Motor neuron (in vitro differentiated cells): ENCODE data around the gene METTL26. TPM values are rescaled to one million over a fixed set of nuclear protein-coding genes. Genes with fewer than 3 reads are reported as not detected.

Source experiments
- ATAC-seq, 8 experiments: fragments of 200-7000 bp; cut with Tn5 transposase; replicated peaks in 6 of 8; 2 replicates each; pipeline ENCODE4 v1.8.0; 2021; ENCODE audit warnings: mild to moderate bottlenecking in 8 of 8, moderate library complexity in 8 of 8
- H3K27ac ChIP-seq, 2 donors: fragments of 250-450 bp; sonication (Bioruptor Pico); 2 replicates each; pipeline ENCODE4 v1.9.0; 2021; ENCODE audit warnings: antibody characterized with exemption in 2 of 2, mild to moderate bottlenecking in 2 of 2, moderate library complexity in 1 of 2
- H3K4me1 ChIP-seq, 2 donors: fragments of 250-450 bp; sonication (Bioruptor Pico); replicated peaks in 1 of 2; 2 replicates each; pipeline ENCODE4 v1.6.1; 2021; ENCODE audit warnings: antibody characterized with exemption in 2 of 2, mild to moderate bottlenecking in 2 of 2, moderate library complexity in 1 of 2
- H3K4me3 ChIP-seq, 5 donors: fragments of 250-450 bp; sonication (Bioruptor Pico); 2 replicates each; pipeline ENCODE4 v1.9.0; 2021; ENCODE audit warnings: antibody characterized with exemption in 5 of 5, mild to moderate bottlenecking in 5 of 5, moderate library complexity in 4 of 5
- WGBS, 10 experiments: fragments of 450-650 bp; shearing (Covaris generic); methylation state at CpG; one replicate each; pipeline ENCODE4 v1.0.0; 2022; 5-methylcytosine and 5-hydroxymethylcytosine counted together
- in situ Hi-C, 9 experiments: fragments of 400-800 bp; cut with MboI; loops; one replicate each; pipeline ENCODE4 v1.15.0; 2021; ENCODE audit warnings: low sequenced_read_pairs in 9 of 9, low pct_unique_long_range_greater_than_20kb in 2 of 9; ENCODE audit not compliant: unreplicated experiment in 9 of 9
- total RNA-seq, 8 experiments: library from RNA; unstranded; fragments of 300-600 nt; gene quantifications; 2 replicates each; pipeline versions ENCODE4 v1.2.3 to v1.2.4, GENCODE V29; 2022

METTL26 gene
- total RNA-seq, 8 experiments from 2014 or later = 52.5 to 97.9 (median 66.7) TPM

DNA sequence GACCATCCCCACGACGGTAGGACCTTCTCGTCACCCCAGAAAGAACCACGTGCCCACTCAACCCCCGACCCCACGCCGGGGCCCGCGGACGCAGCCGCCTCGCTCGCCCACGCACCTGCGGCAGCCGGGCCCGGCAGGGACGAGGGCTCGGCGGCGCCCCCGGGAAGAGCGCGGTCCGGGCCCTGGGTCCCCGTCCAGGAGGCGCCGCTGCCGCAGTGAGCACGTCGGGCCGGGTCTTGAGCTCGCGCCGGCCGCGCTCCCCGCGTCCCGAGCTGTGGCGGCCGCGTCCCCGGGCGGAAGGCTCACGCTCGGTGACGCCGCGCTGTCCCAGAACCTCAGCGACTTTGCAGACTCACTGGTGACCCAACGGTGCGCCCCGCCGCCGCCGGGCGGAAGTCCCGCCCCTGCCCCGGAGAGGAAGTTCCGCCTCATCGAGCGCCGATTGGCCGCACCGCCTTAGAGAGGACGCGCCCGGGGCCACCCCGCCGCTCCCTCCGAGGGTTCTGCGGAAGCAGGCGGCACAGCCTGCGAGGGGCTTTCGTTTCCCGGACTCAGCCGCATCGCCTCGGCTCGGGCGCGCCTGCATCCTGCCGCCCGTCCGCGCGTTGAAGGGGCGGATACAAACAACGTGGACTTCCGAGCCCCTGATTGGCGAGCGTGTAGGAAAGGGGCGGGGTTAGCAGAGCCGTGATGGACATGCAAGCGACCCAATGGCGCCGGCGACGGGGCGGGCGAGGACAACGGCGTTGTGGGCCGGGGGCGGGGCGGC is 47.0 kb downstream of the METTL26 start:
- Histone ChIP-seq H3K4me1 (peaks cover 15 to 17% of the 10 kb centered on the region in 2 donors), H3K27ac (peak overlapping the region; percentile 99), H3K4me3 (peak overlapping the region; percentile 69 to 96 (median 90))
- in situ Hi-C loops = no loop called here
- peak; percentile 67 to 83 (median 78) for ATAC-seq
- WGBS, 10 experiments = 0 to 3% (median 0%) methylated on average over 5 to 10 of the region's 107 CpGs; no CpG with 5 or more reads in 7 of the 10 experiments

DNA sequence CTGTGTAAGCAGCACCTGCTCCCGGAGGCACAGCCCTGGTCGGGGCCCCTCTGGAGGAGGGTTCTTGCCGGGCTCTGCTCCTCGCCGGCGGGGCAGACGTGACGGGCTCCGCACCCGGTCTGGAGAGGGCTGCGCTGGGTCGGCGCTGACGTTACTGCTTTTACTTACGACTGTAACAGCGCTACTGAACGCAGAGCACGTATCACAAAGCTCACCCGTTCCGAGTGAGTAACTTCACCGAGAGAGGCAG is 47.5 kb downstream of the METTL26 start:
- ATAC-seq = peak in 7 of 8 experiments; percentile 1 to 12 (median 4)
- in situ Hi-C loops = no loop called here
- peak overlapping the region; percentile 69 to 96 (median 90) for H3K4me3 ChIP-seq
- peaks cover 20 to 22% of the 10 kb centered on the region in 2 donors for H3K4me1 ChIP-seq
- WGBS, 10 experiments = 0 to 3% (median 0%) methylated on average over 2 to 7 of the region's 21 CpGs; no CpG with 5 or more reads in 6 of the 10 experiments
- H3K27ac ChIP-seq = peak overlapping the region; percentile 99

DNA sequence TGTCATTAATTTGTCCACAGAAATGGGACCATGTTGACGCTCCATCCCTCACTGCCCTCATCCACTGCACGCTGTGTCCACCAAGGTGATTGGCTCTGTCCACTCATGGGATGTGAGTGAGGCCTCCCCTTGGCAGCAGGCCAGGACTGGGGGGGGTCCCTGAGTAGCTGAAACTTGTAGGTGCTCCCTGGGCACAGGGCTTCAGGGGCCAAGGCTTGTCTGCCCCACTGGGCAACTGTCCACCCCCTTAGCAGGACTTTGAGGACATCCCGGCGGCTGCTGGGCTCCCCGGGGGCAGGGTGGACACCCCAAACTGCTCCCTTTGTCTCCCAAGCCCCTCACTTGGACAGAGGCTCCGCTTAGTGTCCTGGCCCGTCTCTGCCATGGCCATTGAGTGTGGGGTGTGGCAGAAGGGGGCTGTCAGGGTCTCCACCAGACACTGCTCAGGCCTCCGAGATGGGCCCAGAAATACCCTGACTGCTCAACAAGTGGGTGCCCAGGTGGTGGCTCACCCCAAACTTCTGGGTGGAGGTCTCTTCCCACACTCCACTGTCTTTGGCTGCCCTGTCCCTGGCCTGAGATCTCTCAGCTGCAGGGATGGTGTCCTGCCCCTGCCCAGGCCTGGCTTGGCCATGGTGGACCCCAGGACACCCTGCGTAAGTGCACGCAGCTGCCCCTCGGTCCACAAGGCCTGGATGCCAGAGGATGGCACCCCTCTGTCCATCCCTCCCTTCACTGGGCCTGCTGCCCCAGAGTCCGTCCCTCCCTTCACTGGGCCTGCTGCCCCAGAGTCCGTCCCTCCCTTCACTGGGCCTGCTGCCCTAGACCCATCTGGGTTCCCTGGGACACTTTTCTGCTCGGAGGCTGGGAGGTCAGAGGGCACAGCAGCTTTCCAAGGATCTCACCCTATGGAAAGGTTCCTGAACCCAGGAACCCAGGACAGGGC is 49.2 kb downstream of the METTL26 start:
- 50 to 80% (median 62%) methylated on average over 1 to 2 of the region's 14 CpGs; no CpG with 5 or more reads in 6 of the 10 experiments for WGBS, 10 experiments
- in situ Hi-C loops = no loop called here
- Histone ChIP-seq H3K4me1 (peaks cover 27 to 28% of the 10 kb centered on the region in 2 donors), H3K27ac (no peak overlapping the region), H3K4me3 (no peak overlapping the region)
- ATAC-seq = no peak

GRCh38 chr16:586047-586644 is 50.0 kb downstream of the METTL26 start:
- Histone ChIP-seq H3K4me1 (peaks cover 27 to 28% of the 10 kb centered on the region in 2 donors), H3K27ac (no peak overlapping the region), H3K4me3 (no peak overlapping the region)
- no peak for ATAC-seq
- in situ Hi-C loops = no loop called here
- WGBS, 10 experiments = 7 to 100% (median 39%) methylated on average over 1 to 11 of the region's 16 CpGs; no CpG with 5 or more reads in 3 of the 10 experiments

DNA sequence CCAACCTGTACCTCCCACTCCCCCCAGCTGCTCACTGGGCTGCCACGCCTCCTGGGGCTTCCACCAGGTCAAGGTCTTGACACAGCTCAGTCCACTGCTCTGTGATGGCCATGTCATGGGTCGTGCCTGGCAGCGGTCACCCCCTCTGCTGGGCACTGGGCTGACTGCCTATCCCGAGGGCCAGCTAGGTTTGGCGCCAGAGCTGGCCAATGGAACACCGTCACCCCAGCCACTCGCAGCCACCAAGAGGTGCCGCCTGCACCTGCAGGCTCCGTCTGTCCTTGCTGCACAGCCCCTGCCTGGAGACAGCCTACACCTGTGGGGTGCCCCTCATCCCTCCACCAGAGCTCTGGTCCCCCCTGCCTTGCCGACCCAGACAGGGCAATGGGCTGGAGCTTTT is 50.8 kb downstream of the METTL26 start:
- Histone ChIP-seq H3K4me3 (no peak overlapping the region), H3K4me1 (peaks cover 22 to 23% of the 10 kb centered on the region in 2 donors), H3K27ac (no peak overlapping the region)
- in situ Hi-C loops = no loop called here
- WGBS, 10 experiments = 20 to 33% methylated on average over 1 to 2 of the region's 10 CpGs; no CpG with 5 or more reads in 8 of the 10 experiments
- ATAC-seq = no peak

Other genes starting within 250 kb of the METTL26 start
- 10 to 100 TPM; 24.9 to 88.9 (median 54.0) TPM for gene NME4, start 239.1 kb downstream of the METTL26 start, total RNA-seq
- 10 to 100 TPM in 6 of 8 experiments, 1 to 10 TPM in 2; 7.1 to 24.2 (median 11.8) TPM for gene DECR2, start 234.4 kb downstream of the METTL26 start, total RNA-seq
- 10 to 100 TPM; 13.6 to 32.6 (median 25.2) TPM for gene RAB11FIP3, start 210.7 kb downstream of the METTL26 start, total RNA-seq
- gene CAPN15, start 108.6 kb downstream of the METTL26 start, total RNA-seq = 10 to 100 TPM in 4 of 8 experiments, 1 to 10 TPM in 4; 7.1 to 46.4 (median 12.7) TPM
- gene PRR35, start 75.9 kb downstream of the METTL26 start, total RNA-seq = under 1 TPM in 5 of 8 experiments, not detected in 3; 0.05 to 0.85 (median 0.24) TPM
- gene NHLRC4, start 69.3 kb downstream of the METTL26 start, total RNA-seq = 1 to 10 TPM in 5 of 8 experiments, under 1 TPM in 3; 0.33 to 2.2 (median 1.0) TPM
- gene PIGQ, start 66.3 kb downstream of the METTL26 start, total RNA-seq = 10 to 100 TPM; 17.0 to 56.1 (median 26.0) TPM
- 10 to 100 TPM in 7 of 8 experiments, 1 to 10 TPM in 1; 9.3 to 23.8 (median 17.1) TPM for gene RAB40C, start 46.2 kb downstream of the METTL26 start, total RNA-seq
- gene WFIKKN1, start 5.3 kb downstream of the METTL26 start, total RNA-seq = 1 to 10 TPM in 2 of 8 experiments, under 1 TPM in 6; 0.14 to 9.0 (median 0.54) TPM
- gene MCRIP2, start 5.5 kb upstream of the METTL26 start, total RNA-seq = 10 to 100 TPM; 10.3 to 58.8 (median 31.3) TPM
- 10 to 100 TPM in 7 of 8 experiments, 1 to 10 TPM in 1; 8.0 to 62.4 (median 16.4) TPM for gene WDR90, start 13.1 kb upstream of the METTL26 start, total RNA-seq
- 100 to 1,000 TPM in 2 of 8 experiments, 10 to 100 TPM in 6; 30.6 to 119 (median 51.7) TPM for gene RHOT2, start 31.8 kb upstream of the METTL26 start, total RNA-seq
- 1 to 10 TPM; 1.0 to 8.5 (median 3.3) TPM for gene RHBDL1, start 39.4 kb upstream of the METTL26 start, total RNA-seq
- gene STUB1, start 44.1 kb upstream of the METTL26 start, total RNA-seq = 100 to 1,000 TPM in 3 of 8 experiments, 10 to 100 TPM in 5; 39.9 to 144 (median 79.4) TPM
- gene JMJD8, start 48.0 kb upstream of the METTL26 start, total RNA-seq = 10 to 100 TPM; 18.1 to 56.4 (median 33.2) TPM
- gene WDR24, start 54.1 kb upstream of the METTL26 start, total RNA-seq = 10 to 100 TPM in 4 of 8 experiments, 1 to 10 TPM in 4; 6.0 to 18.9 (median 11.5) TPM
- 10 to 100 TPM in 3 of 8 experiments, 1 to 10 TPM in 2, under 1 TPM in 3; 0.31 to 13.5 (median 6.3) TPM for gene FBXL16, start 69.5 kb upstream of the METTL26 start, total RNA-seq
- gene METRN, start 78.8 kb upstream of the METTL26 start, total RNA-seq = 100 to 1,000 TPM in 2 of 8 experiments, 10 to 100 TPM in 6; 10.1 to 402 (median 34.9) TPM
- 10 to 100 TPM; 21.6 to 30.5 (median 24.5) TPM for gene ANTKMT, start 84.8 kb upstream of the METTL26 start, total RNA-seq
- 10 to 100 TPM in 1 of 8 experiments, 1 to 10 TPM in 7; 2.7 to 26.1 (median 4.6) TPM for gene CCDC78, start 90.1 kb upstream of the METTL26 start, total RNA-seq
- gene HAGHL, start 90.8 kb upstream of the METTL26 start, total RNA-seq = 10 to 100 TPM in 6 of 8 experiments, 1 to 10 TPM in 2; 6.6 to 36.6 (median 14.2) TPM
- gene CIAO3, start 104.7 kb upstream of the METTL26 start, total RNA-seq = 10 to 100 TPM; 15.0 to 30.5 (median 24.9) TPM
- gene MSLN, start 124.4 kb upstream of the METTL26 start, total RNA-seq = under 1 TPM in 3 of 8 experiments, not detected in 5; 0.23 to 0.63 (median 0.43) TPM
- 10 to 100 TPM in 7 of 8 experiments, 1 to 10 TPM in 1; 8.7 to 32.7 (median 15.8) TPM for gene RPUSD1, start 152.1 kb upstream of the METTL26 start, total RNA-seq
- gene CHTF18, start 152.3 kb upstream of the METTL26 start, total RNA-seq = 10 to 100 TPM in 6 of 8 experiments, 1 to 10 TPM in 2; 2.5 to 41.5 (median 12.4) TPM
- 1 to 10 TPM in 2 of 8 experiments, under 1 TPM in 3, not detected in 3; 0.56 to 2.8 (median 0.85) TPM for gene GNG13, start 164.4 kb upstream of the METTL26 start, total RNA-seq